Fibroblast of lung (primary cell): ENCODE results near the gene GMNN.

Experiments used
- CTCF ChIP-seq, 2 donors: IDR thresholded peaks in 1 of 2; conservative IDR thresholded peaks in 1 of 2; 1 replicate in 1 of 2; 2 replicates in 1 of 2; pipeline ENCODE4 v1.5.1; 2011 to 2012; ENCODE audit warnings: low read length in 2 of 2, control low read depth in 1 of 2, inconsistent platforms in 1 of 2, low read depth in 1 of 2, mild to moderate bottlenecking in 1 of 2
- EZH2 ChIP-seq: IDR thresholded peaks from 2 replicates; pipeline ENCODE4 v1.5.1; 2012; ENCODE audit warnings: low read length, control low read depth, mild to moderate bottlenecking; ENCODE audit errors: missing control alignments

- TF ChIP-seq CTCF (conservative IDR thresholded peaks at IDR 0.05 in 1 of 2, IDR thresholded peaks at IDR 0.05 in 1 of 2; ENCODE audit: low read depth in 1 of 2, low read length in 2 of 2) (no peak), EZH2 (no peak)
Observed at GRCh38 chr6:24832794-24833193, 58.1 kb downstream of the GMNN start.
